ENCODE data around the gene ZNF750. TPM values are rescaled to one million over a fixed set of nuclear protein-coding genes. Genes with fewer than 3 reads are reported as not detected.

Gene ZNF750
- total RNA-seq, 4 donors from 2014 or later, result 117 to 353 (median 233) TPM

- H3K36me3 ChIP-seq, result peaks cover 74% of the 10 kb centered on the region
- WGBS, result 89% methylated on average over 20 of the region's 22 CpGs
- H3K4me3 ChIP-seq, result no peak overlapping the region
- TF ChIP-seq POLR2A (IDR thresholded peaks at IDR 0.05) (no peak), CTCF (IDR thresholded peaks at IDR 0.05) (no peak), EP300 (IDR thresholded peaks at IDR 0.05) (no peak), POLR2AphosphoS5 (IDR thresholded peaks at IDR 0.05) (no peak)
- H3K27me3 ChIP-seq, result no peaks in the 10 kb centered on the region
- H3K27ac ChIP-seq, result no peak overlapping the region
- DNase-seq (ENCODE audit: low spot score in 2 of 2), result no peak
- no peaks in the 10 kb centered on the region for H3K9me3 ChIP-seq
- H3K4me1 ChIP-seq, result peaks cover 6% of the 10 kb centered on the region
These were observed 29.0 kb downstream of the ZNF750 start for GRCh38 chr17:82810644-82811430.

GRCh38 chr17:82808921-82809905 lies 30.6 kb downstream of the ZNF750 start:
- H3K36me3 ChIP-seq, result peaks cover 60% of the 10 kb centered on the region
- H3K27ac ChIP-seq, result no peak overlapping the region
- H3K9me3 ChIP-seq, result no peaks in the 10 kb centered on the region
- DNase-seq (ENCODE audit: low spot score in 2 of 2), result no peak
- TF ChIP-seq CTCF (IDR thresholded peaks at IDR 0.05) (no peak), POLR2A (IDR thresholded peaks at IDR 0.05) (no peak), EP300 (IDR thresholded peaks at IDR 0.05) (no peak), POLR2AphosphoS5 (IDR thresholded peaks at IDR 0.05) (no peak)
- WGBS, result 95% methylated on average over 17 of the region's 35 CpGs
- H3K4me3 ChIP-seq, result no peak overlapping the region
- peaks cover 16% of the 10 kb centered on the region for H3K4me1 ChIP-seq
- no peaks in the 10 kb centered on the region for H3K27me3 ChIP-seq

GRCh38 chr17:82808006-82808405 lies 31.8 kb downstream of the ZNF750 start:
- no peak for DNase-seq (ENCODE audit: low spot score in 2 of 2)
- Histone ChIP-seq H3K36me3 (peaks cover 60% of the 10 kb centered on the region), H3K9me3 (no peaks in the 10 kb centered on the region), H3K4me3 (no peak overlapping the region), H3K27ac (no peak overlapping the region), H3K4me1 (peaks cover 16% of the 10 kb centered on the region), H3K27me3 (no peaks in the 10 kb centered on the region)
- TF ChIP-seq EP300 (IDR thresholded peaks at IDR 0.05) (no peak), CTCF (IDR thresholded peaks at IDR 0.05) (no peak), POLR2A (IDR thresholded peaks at IDR 0.05) (no peak), POLR2AphosphoS5 (IDR thresholded peaks at IDR 0.05) (no peak)
- WGBS, result 90% methylated on average over 8 of the region's 8 CpGs

GRCh38 chr17:82807562-82807961 lies 32.3 kb downstream of the ZNF750 start:
- 86% methylated on average over 21 of the region's 21 CpGs for WGBS

More at GRCh38 chr17:82807562-82807961, 32.3 kb downstream of the ZNF750 start:
- TF ChIP-seq CTCF (IDR thresholded peaks at IDR 0.05) (no peak), EP300 (IDR thresholded peaks at IDR 0.05) (no peak), POLR2A (IDR thresholded peaks at IDR 0.05) (no peak), POLR2AphosphoS5 (IDR thresholded peaks at IDR 0.05) (no peak)
- DNase-seq (ENCODE audit: low spot score in 2 of 2), result no peak
- Histone ChIP-seq H3K9me3 (no peaks in the 10 kb centered on the region), H3K27ac (no peak overlapping the region), H3K4me1 (peaks cover 16% of the 10 kb centered on the region), H3K27me3 (no peaks in the 10 kb centered on the region), H3K4me3 (no peak overlapping the region), H3K36me3 (peaks cover 60% of the 10 kb centered on the region)

Data from suprapubic skin (tissue), 4 donors.